Stimulated activated CD4-positive, alpha-beta T cell treated with anti-CD3 and anti-CD28 coated beads, Interleukin-2, amount 100 ng/mL, for 24 hours (primary cell): Measurements from ENCODE around the gene AGRN.

ENCODE experiments used
- DNase-seq, 2 donors: peaks; one replicate each; pipeline ENCODE4 v3.0.0-alpha.2; 2020

The AGRN gene

DNA sequence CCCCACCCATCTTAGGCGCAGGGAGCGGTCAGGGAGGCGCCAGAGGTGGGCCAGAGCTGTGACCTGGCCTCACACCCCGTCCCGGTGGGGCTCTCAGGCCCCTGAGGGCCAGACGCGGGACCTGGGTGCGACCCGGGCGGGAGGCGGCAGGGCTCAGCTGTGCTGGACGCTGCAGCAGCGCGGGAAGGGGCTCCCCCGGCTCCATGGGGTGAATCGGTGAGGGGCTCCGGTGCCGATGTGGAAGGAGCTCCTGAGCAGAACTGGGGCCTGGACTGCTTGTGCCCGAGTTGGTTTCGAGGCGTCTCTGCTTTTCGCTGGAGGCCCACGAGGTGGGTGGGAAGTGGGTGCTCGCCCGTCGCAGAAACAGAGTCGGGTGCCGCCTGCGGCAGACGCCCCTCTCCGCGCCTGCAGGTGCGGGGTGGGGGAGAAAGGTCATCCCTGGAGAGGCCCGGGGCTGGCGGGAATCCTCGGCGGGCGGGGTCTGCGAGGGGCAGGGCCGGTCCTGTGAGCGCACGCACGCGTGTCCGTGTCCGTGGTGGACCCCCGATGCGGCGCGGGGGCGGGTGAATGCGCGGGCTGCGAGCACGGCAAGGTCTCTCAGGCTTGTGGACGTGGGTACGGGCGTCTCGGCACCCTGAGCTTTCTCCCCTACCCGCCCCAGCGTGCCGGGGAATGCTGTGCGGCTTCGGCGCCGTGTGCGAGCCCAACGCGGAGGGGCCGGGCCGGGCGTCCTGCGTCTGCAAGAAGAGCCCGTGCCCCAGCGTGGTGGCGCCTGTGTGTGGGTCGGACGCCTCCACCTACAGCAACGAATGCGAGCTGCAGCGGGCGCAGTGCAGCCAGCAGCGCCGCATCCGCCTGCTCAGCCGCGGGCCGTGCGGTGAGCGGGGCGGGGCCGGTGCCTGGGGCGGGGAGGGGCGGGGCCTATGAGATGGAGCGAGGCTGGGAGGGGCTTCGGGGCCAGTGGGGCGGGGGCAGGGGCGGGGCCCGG lies 20.4 kb downstream of the AGRN start:
- DNase-seq, result peak; percentile 72 to 78

DNA sequence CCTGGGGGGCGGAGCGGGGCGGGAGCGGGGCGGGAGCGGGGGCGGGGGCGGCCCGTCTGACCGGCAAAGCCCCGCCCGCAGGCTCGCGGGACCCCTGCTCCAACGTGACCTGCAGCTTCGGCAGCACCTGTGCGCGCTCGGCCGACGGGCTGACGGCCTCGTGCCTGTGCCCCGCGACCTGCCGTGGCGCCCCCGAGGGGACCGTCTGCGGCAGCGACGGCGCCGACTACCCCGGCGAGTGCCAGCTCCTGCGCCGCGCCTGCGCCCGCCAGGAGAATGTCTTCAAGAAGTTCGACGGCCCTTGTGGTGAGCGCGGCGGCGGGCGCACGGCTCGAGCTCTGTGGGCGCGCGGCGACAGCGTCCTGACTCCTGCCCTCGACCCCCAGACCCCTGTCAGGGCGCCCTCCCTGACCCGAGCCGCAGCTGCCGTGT lies 21.2 kb downstream of the AGRN start:
- no peak for DNase-seq

DNA sequence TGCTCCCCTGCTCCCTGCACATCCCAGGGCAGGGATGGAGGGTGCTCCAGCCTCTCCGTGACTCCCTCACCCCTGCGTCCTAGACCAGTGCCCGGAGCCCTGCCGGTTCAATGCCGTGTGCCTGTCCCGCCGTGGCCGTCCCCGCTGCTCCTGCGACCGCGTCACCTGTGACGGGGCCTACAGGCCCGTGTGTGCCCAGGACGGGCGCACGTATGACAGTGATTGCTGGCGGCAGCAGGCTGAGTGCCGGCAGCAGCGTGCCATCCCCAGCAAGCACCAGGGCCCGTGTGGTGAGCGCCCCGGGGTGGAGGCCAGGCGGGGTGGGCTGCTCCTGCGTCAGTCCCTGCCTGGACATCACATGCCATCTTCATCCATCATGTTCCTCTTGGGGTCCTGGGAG lies 22.0 kb downstream of the AGRN start:
- no peak for DNase-seq

DNA sequence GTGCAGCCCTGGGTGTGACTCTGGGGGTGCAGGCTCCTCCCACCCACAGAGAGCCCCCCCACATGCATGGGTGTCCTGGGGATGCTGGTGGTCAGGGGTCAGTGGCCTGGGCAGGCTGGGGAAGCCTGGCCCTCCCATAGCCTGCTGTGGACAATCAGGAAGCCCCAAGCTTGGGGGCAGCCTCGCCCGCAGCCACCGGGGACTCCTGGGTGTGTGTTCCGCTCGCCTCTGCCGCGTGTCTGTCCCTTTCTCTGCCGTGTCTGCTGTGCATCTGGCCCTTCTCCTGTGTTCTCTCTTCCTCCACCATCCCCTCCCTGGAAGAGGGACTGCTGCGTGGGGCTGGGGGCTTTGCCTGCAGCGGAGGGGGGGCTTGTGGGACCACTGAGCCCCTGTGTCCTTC lies 22.9 kb downstream of the AGRN start:
- DNase-seq, result no peak

DNA sequence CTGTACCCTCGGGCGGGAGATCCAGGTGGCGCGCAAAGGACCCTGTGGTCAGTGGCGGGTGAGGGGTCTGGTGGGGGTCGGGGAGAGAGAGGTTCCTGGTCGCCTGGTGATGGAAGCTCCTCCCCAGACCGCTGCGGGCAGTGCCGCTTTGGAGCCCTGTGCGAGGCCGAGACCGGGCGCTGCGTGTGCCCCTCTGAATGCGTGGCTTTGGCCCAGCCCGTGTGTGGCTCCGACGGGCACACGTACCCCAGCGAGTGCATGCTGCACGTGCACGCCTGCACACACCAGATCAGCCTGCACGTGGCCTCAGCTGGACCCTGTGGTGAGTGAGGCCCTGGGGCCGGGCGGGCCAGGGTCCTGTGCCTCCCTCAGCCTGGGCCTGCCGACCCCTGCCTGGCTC lies 23.5 kb downstream of the AGRN start:
- DNase-seq, result no peak

DNA sequence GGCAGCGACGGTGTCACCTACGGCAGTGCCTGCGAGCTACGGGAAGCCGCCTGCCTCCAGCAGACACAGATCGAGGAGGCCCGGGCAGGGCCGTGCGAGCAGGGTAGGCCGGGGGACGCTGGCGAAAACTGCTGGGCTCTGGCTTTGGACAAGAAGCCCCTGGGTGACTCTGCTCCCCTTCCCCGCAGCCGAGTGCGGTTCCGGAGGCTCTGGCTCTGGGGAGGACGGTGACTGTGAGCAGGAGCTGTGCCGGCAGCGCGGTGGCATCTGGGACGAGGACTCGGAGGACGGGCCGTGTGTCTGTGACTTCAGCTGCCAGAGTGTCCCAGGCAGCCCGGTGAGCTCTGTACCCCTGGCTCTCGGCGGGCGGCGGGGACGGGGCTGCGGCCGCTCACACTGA lies 24.0 kb downstream of the AGRN start:
- no peak for DNase-seq

DNA sequence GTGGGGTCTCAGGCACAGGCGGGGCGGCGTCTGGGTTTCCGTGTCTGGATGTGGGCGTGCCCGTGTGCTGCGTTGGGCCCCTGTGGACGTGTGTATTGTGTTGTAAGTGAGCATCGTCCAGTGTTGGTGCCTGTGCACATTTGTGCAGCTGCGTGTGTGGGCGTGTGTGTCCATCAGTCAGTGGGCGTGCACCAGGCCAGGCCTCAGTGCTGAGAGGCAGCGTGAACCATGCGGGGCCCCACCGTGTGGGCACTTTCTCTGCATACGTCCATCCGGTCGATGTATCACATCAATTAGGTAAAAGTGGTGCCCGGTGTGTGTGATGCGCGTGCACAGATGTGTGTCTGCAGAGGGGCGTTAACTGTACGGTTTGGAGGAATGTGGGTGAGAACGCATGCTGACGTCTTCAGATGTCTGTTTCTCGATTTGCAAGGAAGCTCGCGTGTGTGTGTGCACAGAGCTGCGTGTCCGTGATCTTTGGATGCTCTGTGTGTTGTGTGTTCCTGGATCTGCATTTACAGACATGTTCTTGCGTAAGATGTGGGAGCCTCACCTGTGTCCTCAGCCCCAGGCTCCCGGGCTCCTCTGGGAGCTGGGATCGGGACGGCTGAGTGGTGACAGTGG lies 24.6 kb downstream of the AGRN start:
- no peak for DNase-seq

DNA sequence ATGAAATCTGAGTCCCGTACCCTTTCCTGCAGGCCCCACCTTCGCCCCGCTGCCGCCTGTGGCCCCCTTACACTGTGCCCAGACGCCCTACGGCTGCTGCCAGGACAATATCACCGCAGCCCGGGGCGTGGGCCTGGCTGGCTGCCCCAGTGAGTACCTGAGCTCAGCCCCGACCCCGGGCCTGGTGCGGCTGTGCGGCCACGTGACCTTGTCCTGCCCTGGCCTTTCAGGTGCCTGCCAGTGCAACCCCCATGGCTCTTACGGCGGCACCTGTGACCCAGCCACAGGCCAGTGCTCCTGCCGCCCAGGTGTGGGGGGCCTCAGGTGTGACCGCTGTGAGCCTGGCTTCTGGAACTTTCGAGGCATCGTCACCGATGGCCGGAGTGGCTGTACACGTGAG lies 25.2 kb downstream of the AGRN start:
- no peak for DNase-seq

DNA sequence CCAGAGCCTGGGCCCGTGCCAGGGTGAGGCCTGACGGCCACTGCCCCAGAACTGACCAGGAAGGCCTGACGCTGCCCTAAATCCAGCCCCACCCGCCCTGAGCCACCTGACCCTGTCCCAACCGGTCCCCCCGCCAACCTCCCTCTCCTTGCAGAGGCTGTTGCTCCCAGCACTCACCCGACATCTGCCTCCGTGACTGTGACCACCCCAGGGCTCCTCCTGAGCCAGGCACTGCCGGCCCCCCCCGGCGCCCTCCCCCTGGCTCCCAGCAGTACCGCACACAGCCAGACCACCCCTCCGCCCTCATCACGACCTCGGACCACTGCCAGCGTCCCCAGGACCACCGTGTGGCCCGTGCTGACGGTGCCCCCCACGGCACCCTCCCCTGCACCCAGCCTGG lies 26.3 kb downstream of the AGRN start:
- no peak for DNase-seq

DNA sequence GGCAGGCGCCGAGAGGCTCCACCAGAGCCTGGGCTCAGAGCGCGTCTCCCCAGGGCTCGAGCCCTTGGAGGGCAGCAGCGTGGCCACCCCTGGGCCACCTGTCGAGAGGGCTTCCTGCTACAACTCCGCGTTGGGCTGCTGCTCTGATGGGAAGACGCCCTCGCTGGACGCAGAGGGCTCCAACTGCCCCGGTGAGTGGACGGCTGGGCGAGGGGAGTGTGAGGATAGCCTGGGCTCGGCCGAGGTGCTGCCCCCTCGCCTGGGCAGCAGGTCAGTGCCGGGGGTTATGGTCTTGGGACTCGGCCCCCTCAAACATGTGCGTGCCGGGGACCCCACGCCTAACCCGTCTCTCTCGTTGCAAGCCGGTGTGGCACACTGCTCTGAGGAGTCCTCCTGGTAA lies 26.8 kb downstream of the AGRN start:
- no peak for DNase-seq

DNA sequence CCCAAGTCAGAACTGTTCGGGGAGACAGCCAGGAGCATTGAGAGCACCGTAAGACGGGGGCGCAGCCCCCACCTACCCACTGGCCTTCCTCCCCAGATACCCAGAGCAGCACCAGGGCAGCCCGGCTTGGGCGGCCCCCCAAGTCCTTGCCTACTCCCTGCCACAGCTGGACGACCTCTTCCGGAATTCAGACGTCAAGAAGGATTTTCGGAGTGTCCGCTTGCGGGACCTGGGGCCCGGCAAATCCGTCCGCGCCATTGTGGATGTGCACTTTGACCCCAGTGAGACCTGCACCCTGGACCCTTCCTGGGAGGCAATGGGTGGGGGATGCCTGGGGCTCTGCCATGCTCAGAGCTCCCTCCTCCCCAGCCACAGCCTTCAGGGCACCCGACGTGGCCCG lies 27.5 kb downstream of the AGRN start:
- no peak for DNase-seq

DNA sequence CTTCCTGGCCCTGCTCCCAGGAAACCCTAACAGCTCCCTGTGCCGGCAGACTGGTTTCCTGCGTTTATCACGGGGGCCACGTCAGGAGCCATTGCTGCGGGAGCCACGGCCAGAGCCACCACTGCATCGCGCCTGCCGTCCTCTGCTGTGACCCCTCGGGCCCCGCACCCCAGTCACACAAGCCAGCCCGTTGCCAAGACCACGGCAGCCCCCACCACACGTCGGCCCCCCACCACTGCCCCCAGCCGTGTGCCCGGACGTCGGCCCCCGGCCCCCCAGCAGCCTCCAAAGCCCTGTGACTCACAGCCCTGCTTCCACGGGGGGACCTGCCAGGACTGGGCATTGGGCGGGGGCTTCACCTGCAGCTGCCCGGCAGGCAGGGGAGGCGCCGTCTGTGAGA lies 28.0 kb downstream of the AGRN start:
- no peak for DNase-seq

DNA sequence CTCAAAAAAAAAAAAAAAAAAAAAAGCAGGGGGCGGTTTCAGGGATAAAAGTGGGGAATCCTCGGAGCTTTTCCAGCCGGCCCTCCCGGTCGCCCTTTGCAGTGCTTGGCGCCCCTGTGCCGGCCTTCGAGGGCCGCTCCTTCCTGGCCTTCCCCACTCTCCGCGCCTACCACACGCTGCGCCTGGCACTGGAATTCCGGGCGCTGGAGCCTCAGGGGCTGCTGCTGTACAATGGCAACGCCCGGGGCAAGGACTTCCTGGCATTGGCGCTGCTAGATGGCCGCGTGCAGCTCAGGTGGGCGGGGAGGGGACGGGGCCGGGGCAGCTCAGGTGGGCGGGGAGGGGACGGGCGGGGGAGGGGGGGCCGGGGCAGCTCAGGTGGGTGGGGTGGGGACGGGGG lies 28.8 kb downstream of the AGRN start:
- DNase-seq, result no peak

DNA sequence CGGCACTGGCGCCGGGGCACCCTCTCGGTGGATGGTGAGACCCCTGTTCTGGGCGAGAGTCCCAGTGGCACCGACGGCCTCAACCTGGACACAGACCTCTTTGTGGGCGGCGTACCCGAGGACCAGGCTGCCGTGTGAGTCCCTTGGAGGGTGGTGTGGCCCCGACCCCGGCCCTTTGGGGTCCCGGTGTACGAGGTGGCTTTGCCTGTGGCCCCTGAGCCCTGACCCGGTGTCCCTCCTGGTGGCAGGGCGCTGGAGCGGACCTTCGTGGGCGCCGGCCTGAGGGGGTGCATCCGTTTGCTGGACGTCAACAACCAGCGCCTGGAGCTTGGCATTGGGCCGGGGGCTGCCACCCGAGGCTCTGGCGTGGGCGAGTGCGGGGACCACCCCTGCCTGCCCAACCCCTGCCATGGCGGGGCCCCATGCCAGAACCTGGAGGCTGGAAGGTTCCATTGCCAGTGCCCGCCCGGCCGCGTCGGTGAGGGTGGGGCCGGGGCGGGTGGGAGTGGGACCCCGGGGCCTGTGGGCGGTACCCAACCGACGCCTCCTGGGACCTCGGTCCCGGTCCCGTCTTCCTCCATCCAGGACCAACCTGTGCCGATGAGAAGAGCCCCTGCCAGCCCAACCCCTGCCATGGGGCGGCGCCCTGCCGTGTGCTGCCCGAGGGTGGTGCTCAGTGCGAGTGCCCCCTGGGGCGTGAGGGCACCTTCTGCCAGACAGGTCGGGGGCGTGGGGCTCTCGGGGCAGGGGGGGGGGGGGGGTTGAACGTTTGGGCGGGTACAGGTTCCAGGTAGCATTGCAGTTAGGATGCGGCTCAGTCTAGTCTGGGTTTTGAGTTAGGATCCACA lies 29.6 kb downstream of the AGRN start:
- DNase-seq, result no peak

DNA sequence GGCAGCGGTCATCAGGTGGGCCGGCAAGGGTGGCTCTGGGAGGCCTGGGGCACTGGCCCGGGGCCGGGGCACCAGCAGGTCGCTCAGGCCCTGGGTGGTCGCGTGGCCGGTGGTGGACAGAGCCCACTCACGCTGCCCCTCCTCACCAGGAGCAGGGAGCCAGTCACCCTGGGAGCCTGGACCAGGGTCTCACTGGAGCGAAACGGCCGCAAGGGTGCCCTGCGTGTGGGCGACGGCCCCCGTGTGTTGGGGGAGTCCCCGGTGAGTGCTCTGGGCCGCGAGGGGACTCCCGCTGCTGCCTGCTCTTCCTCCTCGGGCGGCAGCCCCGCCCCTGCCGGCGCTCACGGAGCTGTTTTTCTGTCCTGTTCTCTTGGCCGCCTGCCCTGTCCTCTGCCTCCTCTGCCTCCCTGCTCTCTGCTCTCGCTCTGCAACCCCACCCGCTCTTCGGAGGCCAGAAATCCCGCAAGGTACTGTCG lies 30.7 kb downstream of the AGRN start:
- DNase-seq, result no peak

DNA sequence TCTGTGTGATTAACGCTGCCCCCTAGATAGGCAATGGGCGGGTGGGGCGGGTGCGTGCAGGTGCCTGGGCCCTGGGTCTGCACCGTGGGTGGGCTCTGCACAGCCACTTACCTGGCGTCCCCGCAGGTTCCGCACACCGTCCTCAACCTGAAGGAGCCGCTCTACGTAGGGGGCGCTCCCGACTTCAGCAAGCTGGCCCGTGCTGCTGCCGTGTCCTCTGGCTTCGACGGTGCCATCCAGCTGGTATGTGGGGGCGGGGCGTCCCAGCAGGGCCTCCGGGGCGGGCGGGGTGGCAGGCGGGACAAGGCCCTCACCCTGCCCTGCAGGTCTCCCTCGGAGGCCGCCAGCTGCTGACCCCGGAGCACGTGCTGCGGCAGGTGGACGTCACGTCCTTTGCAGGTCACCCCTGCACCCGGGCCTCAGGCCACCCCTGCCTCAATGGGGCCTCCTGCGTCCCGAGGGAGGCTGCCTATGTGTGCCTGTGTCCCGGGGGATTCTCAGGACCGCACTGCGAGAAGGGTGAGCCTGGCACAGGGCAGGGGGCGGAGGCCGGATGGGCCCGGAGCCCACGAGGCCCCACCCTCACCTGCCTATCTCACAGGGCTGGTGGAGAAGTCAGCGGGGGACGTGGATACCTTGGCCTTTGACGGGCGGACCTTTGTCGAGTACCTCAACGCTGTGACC lies 31.3 kb downstream of the AGRN start:
- no peak for DNase-seq

DNA sequence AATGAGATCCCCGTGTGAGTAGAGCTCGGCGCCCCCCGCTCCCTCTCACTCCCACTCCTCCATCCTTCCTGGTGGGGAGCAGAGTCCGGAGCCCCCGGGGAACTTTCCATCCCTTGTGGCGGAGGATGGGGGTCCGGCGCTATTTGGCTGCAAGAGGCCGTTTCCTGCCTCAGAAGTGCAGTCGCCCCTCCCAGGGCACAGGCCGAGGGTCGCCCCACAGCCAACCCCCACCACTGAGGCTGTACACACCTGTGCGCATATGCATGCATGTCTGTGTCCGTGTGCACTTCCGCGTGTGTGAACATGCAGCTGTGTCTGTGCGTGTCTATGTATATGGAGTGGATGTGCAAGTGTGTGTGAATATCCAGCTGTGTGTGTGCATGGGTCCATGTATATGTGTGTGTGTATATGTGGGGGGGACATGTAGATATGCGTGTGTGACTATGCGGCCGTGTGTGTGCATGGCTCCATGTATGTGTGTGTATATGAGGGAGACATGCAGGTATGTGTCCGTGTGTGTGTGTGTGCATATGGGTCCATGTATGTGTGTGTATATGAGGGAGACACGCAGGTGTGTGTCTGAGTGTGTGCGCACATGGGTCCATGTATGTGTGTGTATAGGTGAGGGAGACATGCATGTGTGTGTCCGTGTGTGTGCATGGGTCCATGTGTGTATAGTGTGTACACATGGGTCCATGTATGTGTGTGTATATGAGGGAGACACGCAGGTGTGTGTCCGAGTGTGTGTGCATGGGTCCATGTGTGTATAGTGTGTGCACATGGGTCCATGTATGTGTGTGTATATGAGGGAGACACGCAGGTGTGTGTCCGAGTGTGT lies 32.3 kb downstream of the AGRN start:
- DNase-seq, result no peak

DNA sequence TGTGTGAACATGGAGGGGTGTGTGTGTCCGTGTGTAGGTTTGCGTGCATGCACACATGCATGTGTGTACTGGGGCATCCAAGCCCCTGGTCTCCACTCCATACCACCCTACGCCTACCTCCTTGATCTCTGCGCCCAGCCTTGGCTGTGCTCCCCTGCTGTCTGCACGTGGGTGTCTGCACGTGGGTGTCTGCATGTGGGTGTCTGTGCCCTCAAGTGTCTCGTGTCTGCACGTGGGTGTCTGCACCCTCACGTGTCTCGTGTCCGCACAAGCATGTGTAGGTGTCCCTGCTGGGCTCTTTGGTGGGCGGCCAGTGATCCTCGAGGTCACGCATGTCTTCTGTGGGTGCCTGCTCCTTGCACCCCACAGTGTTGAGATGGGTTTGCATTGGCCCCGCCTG lies 33.1 kb downstream of the AGRN start:
- no peak for DNase-seq

DNA sequence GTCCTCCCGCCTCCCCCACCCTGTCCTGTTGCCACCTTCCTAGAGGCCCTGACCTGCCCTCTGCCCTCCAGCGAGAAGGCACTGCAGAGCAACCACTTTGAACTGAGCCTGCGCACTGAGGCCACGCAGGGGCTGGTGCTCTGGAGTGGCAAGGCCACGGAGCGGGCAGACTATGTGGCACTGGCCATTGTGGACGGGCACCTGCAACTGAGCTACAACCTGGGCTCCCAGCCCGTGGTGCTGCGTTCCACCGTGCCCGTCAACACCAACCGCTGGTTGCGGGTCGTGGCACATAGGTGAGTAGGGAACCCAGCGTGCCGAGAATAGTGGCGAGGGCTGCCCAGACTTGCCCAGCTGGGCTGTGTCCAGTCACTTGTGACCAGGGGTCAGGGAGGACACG lies 33.8 kb downstream of the AGRN start:
- DNase-seq, result no peak

DNA sequence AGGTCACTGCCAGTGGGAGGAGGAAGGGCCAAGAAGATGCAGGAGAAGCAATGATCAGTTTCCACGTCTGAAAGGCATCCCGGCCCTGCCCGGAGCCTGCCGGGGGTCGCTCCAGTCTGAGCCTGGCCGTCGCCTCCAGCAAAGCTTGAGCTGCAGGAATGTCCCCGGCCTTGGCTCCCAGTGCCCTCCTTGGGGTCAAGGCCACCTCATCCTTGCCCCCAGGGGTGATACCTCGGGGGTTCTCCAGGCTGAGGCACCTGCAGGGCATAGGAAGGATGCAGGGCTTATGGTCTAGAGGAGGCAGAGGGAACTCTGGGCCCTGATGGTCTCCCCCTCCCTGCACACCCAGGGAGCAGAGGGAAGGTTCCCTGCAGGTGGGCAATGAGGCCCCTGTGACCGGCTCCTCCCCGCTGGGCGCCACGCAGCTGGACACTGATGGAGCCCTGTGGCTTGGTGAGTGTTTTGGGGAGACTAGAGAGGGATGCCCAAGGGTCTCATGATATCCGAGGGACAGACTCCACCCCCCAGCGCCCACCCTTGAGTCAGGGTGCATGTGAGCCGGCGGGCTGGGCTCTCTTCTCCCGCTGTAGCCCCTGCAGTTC lies 34.3 kb downstream of the AGRN start:
- no peak for DNase-seq

DNA sequence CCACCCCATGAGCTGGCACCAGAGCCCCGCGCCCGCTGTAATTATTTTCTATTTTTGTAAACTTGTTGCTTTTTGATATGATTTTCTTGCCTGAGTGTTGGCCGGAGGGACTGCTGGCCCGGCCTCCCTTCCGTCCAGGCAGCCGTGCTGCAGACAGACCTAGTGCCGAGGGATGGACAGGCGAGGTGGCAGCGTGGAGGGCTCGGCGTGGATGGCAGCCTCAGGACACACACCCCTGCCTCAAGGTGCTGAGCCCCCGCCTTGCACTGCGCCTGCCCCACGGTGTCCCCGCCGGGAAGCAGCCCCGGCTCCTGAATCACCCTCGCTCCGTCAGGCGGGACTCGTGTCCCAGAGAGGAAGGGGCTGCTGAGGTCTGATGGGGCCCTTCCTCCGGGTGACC lies 35.1 kb downstream of the AGRN start:
- DNase-seq, result no peak
